Fibroblast of upper back skin (primary cell): ENCODE results near the gene ASMT.
A peak's percentile ranks its signal among the peaks of the same experiment; 100 is the strongest.
"Not testable (repeated sequence)": the region's sequence is repeated elsewhere in the genome, so short reads cannot be mapped to it uniquely, and the experiment has no call there.

Experiments used
- DNase-seq: peaks from one replicate; pipeline ENCODE4 v3.0.0-alpha.2; 2013

The ASMT gene

DNA sequence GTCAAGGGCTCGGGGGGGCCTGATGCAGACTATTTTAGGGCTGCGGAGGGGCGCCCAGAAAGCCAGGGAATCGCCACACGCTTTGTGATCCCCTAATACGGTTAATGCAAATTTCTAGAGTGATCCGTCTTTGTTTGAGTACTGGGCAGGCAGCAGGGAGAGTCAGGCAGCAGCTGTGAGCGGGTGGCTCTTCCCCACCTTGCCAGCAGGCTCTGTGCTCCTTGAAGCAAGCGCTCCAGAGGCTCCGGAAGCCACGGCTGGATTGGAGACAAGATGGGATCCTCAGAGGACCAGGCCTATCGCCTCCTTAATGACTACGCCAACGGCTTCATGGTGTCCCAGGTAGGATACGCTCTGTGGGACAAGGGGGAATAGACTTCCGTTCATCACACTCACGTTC is at the start of gene ASMT:
Gene ASMT (plus strand): TSS at position 133 of the 400 bp plus-strand sequence. CDS start 141 bp downstream, at position 274.
- DNase-seq = no peak

- not testable (repeated sequence) for DNase-seq
Observed at GRCh38 chrX:1574181-1574580, 40.7 kb upstream of the ASMT start.

DNA sequence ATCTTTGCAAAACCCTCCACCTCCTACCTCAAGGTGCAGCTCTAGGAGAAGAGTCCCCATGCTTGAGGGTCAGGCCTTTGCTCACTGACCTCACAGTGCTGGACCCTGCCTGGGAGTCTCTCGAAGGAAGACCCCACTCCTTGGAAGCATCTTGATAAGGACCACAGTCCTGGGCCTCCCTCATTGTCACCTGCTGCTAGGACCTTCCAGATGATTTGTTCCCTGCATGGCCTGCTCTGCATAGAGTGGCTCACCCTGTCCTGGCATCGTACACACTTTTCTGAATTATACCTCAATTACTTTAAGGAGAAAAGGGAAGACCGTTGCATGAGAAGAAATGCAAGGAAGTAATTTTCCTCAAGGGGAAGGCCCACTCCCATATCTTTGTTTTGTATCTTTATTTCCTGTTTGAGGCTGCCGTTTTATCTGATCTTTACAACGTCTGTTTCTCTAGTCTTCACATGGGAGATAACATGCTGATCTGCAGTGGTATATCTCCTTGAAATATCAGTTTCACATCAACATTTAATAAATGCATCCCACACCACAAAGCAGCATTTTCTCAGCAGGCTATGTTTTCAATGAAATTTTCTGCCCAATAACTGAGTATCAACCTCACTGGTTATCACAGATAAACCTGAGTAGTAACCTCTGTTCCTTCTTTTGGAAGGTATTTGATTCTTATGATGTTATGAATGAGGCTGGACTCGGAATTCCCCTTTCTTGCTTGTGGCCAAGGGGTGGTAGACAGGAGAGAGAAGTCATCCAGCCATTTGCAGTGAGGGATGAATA is 38.5 kb upstream of the ASMT start:
- no peak for DNase-seq

- no peak for DNase-seq
Observed at GRCh38 chrX:1577845-1578244, 37.0 kb upstream of the ASMT start.

GRCh38 chrX:1578511-1579173 is 36.2 kb upstream of the ASMT start:
- DNase-seq = no peak

DNA sequence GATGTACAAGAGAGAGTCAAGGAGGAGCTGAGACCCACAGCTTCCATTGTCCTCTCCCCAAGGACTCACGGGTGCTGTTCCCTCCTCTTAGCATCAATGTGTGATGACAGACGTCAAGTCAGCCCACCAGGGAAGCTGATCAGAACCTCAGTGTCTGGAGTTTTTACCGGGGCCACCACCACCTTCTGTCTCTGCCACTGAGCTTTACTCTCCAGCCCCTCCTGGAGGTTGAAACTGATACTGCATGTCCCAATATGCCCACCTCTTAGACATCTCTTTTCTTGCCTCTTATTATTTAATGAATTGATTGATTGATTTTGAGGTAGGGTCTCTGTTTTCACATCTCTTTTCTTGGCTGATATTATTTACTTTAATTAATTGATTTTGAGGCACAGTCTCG is 33.7 kb upstream of the ASMT start:
- DNase-seq = peak; percentile 18

- DNase-seq = peak; percentile 6
Observed at GRCh38 chrX:1582686-1583437, 32.0 kb upstream of the ASMT start.

- DNase-seq = no peak
Observed at GRCh38 chrX:1584237-1585011, 30.4 kb upstream of the ASMT start.

DNA sequence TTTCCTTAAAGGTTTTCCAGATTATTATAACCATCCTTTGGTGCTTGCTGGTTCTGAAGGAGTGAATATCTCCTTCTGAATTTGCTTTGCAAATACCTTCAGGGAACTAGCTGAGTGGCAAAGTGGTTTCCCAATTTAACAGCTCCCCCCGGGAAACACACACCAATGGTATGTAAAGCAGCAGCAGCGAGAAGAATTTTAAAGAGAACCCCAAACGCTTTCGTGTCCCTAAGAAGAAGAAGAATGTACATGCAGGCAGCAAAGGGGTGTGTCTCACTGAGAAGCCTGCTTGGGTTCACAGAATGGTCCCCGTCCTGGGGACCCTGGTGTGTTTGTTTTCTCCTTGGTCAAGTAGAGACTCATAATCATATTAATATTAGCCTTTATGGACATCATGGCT is 27.7 kb upstream of the ASMT start:
- DNase-seq = no peak

GRCh38 chrX:1589356-1590130 is 25.3 kb upstream of the ASMT start:
- no peak for DNase-seq

DNA sequence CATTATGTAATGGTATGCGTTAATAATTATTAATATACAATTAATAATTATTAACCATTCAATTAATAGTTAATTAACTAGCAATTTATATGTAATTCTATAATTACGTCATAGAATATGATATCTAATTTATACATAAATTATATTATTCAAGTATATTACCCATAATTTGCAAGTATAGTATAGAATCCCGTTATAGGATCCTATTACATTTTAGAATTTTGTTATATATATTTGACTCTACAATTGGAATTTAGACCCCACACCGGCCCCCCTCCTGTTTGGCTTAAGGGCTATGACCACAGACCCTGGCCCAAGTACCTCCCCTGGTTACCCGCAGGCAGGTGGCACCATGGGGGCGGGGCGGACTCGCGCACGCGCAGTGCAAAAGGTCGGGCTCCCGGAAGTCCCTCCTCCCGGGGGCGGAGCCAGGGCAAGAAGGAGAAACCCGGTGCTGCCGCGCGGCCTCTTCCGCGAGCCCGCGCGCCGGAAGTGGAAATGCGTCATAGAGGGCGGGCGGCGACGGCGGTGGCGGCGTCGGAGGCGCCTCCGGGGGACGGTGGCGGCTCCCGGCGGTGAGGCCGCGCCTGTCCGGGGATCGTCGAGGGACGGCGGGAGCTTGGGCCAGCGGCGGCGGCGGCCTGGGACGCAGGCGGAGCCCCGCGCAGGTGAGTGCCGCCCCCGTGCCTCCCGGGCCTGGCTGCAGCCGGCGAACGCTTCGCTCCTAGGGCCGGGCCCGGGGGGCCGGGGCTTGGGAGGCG is 23.6 kb upstream of the ASMT start, which contains the start of gene AKAP17A:
Gene AKAP17A (plus strand): TSS at position 503 of the 761 bp plus-strand sequence. CDS start 1,859 bp downstream, outside the sequence.
- DNase-seq = peak; percentile 95

DNA sequence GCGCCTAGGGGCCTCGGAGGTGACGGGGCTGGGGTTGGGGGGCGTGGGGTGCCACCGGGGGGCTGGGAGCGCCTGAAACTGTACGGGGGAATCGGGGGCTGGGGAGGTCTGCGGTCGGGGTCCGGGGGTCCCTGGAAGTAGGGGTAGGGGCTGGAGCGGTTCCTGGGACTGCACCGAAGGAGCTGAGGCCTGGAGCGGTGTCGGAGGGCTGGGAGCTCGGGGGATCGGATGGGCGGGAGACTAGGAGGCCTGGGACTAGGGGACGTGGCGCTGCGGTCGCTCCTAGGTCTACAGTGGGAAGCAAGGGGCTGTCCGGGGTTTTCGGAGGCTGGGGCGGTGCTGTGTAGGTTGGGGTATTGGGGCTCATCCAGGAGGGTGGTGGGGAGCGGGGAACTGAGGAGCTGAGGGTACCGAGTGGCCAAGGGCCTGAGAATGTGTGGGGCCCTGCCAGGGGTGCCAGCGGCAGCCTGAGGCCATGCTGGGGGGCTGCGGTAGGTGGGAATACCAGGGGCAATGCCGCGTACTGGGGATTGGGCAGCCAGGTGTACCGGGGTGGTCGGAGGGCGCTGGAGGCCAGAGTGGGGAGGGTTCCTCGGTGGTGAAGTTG is 22.9 kb upstream of the ASMT start:
- DNase-seq = no peak

- DNase-seq = peak; percentile 7
Observed at GRCh38 chrX:1592470-1593142, 22.3 kb upstream of the ASMT start.

DNA sequence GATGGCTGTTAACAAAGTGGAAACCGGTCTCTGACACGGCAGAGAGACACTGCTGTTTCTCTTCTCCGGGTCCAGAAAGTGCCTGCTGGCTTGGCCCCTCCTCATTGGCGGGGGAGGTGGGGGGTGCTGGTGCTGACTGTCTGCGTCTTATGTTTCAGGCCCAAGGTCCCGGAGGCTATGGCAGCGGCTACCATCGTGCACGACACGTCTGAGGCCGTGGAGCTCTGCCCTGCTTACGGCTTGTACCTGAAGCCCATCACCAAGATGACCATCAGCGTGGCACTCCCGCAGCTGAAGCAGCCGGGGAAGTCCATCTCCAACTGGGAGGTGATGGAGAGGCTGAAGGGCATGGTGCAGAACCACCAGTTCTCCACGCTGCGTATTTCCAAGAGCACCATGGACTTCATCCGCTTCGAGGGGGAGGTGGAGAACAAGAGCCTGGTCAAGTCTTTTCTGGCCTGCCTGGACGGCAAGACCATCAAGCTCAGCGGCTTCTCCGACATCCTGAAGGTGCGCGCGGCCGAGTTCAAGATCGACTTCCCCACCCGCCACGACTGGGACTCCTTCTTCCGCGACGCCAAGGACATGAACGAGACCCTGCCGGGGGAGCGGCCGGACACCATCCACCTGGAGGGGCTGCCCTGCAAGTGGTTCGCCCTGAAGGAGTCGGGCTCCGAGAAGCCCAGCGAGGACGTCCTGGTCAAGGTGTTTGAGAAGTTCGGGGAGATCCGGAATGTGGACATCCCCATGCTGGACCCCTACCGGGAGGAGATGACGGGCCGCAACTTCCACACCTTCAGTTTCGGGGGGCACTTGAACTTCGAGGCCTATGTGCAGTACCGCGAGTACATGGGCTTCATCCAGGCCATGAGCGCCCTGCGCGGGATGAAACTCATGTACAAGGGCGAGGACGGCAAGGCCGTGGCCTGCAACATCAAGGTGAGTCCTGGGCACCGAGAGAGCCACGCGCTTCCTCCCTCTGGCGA is 21.3 kb upstream of the ASMT start:
- no peak for DNase-seq

GRCh38 chrX:1595711-1596060 is 19.2 kb upstream of the ASMT start:
- no peak for DNase-seq

DNA sequence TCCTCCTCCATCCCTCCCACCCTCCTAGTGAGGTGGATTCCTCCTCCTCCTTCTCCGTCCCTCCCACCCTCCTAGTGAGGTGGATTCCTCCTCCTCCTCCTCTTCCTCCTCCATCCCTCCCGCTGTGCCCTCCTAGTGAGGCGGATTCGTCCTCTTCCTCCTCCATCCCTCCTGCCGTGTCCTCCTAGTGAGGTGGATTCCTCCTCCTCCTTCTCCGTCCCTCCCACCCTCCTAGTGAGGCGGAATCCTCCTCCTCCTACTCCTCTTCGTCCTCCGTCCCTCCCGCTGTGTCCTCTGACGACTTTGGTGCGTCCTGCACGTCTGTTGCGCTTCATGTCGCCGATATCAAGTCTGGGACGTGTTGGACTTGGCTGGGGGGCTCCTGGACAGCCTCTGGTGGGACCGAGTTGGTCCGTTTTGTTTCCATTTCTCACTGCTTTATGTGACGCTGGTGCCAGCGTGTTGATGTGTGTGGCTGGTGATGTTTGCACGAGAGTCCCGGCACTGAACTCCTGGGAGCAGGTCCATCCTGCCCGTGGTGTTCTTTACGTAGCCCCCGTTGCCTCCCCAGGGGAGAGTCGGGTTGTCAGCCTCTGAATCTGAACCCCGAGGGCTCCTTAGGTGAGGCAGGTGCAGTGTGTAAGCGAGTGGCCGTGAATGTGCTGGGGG is 18.0 kb upstream of the ASMT start:
- no peak for DNase-seq

GRCh38 chrX:1597345-1598020 is 17.4 kb upstream of the ASMT start:
- DNase-seq = no peak
